Upper lobe of right lung (tissue), 1 donor: ENCODE data around the gene OR8G5. TPM values are rescaled to one million over a fixed set of nuclear protein-coding genes. Genes with fewer than 3 reads are reported as not detected.

ENCODE experiments used
- ATAC-seq: fragments of 200-7000 bp; cut with Tn5 transposase; one replicate; pipeline ENCODE4 v1.9.1; 2020; ENCODE audit warnings: mild to moderate bottlenecking, moderate library complexity
- DNase-seq: peaks from one replicate; pipeline ENCODE4 v3.0.0-alpha.2; 2020
- H3K27ac ChIP-seq: fragments of 200-600 bp; one replicate; pipeline ENCODE4 v1.8.0; 2022
- H3K27me3 ChIP-seq: fragments of 200-600 bp; one replicate; pipeline ENCODE4 v1.8.0; 2022; ENCODE audit warnings: mild to moderate bottlenecking
- H3K36me3 ChIP-seq: fragments of 200-600 bp; one replicate; pipeline ENCODE4 v1.8.0; 2022
- H3K4me1 ChIP-seq: fragments of 200-600 bp; one replicate; pipeline ENCODE4 v1.8.0; 2022
- H3K4me3 ChIP-seq: fragments of 200-600 bp; one replicate; pipeline ENCODE4 v1.8.0; 2022; ENCODE audit warnings: mild to moderate bottlenecking
- H3K9me3 ChIP-seq: fragments of 200-600 bp; one replicate; pipeline ENCODE4 v1.8.0; 2022
- CTCF ChIP-seq: fragments of 200-600 bp; IDR thresholded peaks from one replicate; pipeline ENCODE4 v1.8.0; 2022; ENCODE audit warnings: antibody characterized with exemption
- intact Hi-C: fragments of 100-400 bp; cut with DNase I; formaldehyde crosslinking; loops from one replicate; pipeline ENCODE4 v1.11.0; 2022
- total RNA-seq: library from RNA; stranded (reverse); fragmentation: NEBNext Ultra II Directional; extraction: Animal tissue kit (Norgen Biotek cat#: 25700); gene quantifications from one replicate; pipeline ENCODE4 v1.2.1, GENCODE V29; 2021
- donor health status: DM: no; HTN: yes; CAD: no; lungs with severe emphysema.

The OR8G5 gene
- total RNA-seq, 1 donor from 2014 or later = 0.58 TPM

- no peaks in the 10 kb centered on the region for H3K9me3 ChIP-seq
- no peaks in the 10 kb centered on the region for H3K4me1 ChIP-seq
- no peak overlapping the region for H3K27ac ChIP-seq
- no peaks in the 10 kb centered on the region for H3K27me3 ChIP-seq
- no peaks in the 10 kb centered on the region for H3K36me3 ChIP-seq
- peak; percentile 41 for ATAC-seq
- H3K4me3 ChIP-seq = no peak overlapping the region
- no peak for TF ChIP-seq CTCF
- DNase-seq = no peak
- intact Hi-C loops = no loop called here
Measured at GRCh38 chr11:124277207-124277606, 21.0 kb downstream of the OR8G5 start.

GRCh38 chr11:124277804-124278203, 21.6 kb downstream of the OR8G5 start:
- Histone ChIP-seq H3K4me1 (no peaks in the 10 kb centered on the region), H3K36me3 (no peaks in the 10 kb centered on the region), H3K9me3 (no peaks in the 10 kb centered on the region), H3K27me3 (no peaks in the 10 kb centered on the region), H3K27ac (no peak overlapping the region), H3K4me3 (no peak overlapping the region)
- ATAC-seq (peak; percentile 58), DNase-seq (no peak)
- intact Hi-C loops = no loop called here
- no peak for TF ChIP-seq CTCF

GRCh38 chr11:124278261-124278660, 22.1 kb downstream of the OR8G5 start:
- no peaks in the 10 kb centered on the region for H3K36me3 ChIP-seq
- intact Hi-C loops = no loop called here
- H3K4me3 ChIP-seq = no peak overlapping the region
- DNase-seq (no peak), ATAC-seq (no peak)
- no peaks in the 10 kb centered on the region for H3K27me3 ChIP-seq
- H3K4me1 ChIP-seq = no peaks in the 10 kb centered on the region
- H3K27ac ChIP-seq = no peak overlapping the region
- TF ChIP-seq CTCF = no peak
- no peaks in the 10 kb centered on the region for H3K9me3 ChIP-seq

GRCh38 chr11:124285610-124286344, 29.6 kb downstream of the OR8G5 start:
- Histone ChIP-seq H3K27ac (no peak overlapping the region), H3K27me3 (no peaks in the 10 kb centered on the region), H3K9me3 (peaks cover 4% of the 10 kb centered on the region), H3K4me1 (no peaks in the 10 kb centered on the region), H3K4me3 (no peak overlapping the region), H3K36me3 (no peaks in the 10 kb centered on the region)
- DNase-seq (no peak), ATAC-seq (no peak)
- no peak for TF ChIP-seq CTCF
- intact Hi-C loops = no loop called here

DNA sequence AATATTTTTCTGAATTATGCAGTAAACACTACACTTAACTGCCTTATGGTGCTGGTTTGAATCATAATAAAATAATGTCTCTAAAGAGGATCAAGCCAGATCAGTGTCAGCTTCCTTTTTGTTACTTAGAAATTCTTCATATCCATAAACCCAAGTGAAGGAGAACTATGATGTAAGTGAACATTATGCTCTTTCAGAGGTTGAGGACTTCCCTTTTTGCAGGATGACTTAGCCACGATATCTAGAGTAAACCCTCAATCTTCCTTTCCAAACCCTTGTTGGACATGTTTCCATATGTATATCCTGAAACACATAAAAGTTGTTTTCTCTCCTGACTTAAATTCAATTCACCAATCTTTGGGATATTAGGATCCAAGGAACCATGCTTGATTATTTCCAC, 38.5 kb downstream of the OR8G5 start:
- ATAC-seq (peak; percentile 59), DNase-seq (no peak)
- intact Hi-C loops = no loop called here
- H3K4me1 ChIP-seq = no peaks in the 10 kb centered on the region
- TF ChIP-seq CTCF = no peak
- peaks cover 4% of the 10 kb centered on the region for H3K9me3 ChIP-seq
- no peaks in the 10 kb centered on the region for H3K27me3 ChIP-seq
- no peak overlapping the region for H3K27ac ChIP-seq
- no peaks in the 10 kb centered on the region for H3K36me3 ChIP-seq
- no peak overlapping the region for H3K4me3 ChIP-seq

- no peaks in the 10 kb centered on the region for H3K4me1 ChIP-seq
- no peak overlapping the region for H3K27ac ChIP-seq
- TF ChIP-seq CTCF = no peak
- intact Hi-C loops = no loop called here
- H3K4me3 ChIP-seq = no peak overlapping the region
- no peak for DNase-seq
- H3K27me3 ChIP-seq = no peaks in the 10 kb centered on the region
- no peak for ATAC-seq
- no peaks in the 10 kb centered on the region for H3K36me3 ChIP-seq
- no peaks in the 10 kb centered on the region for H3K9me3 ChIP-seq
Measured at GRCh38 chr11:124296016-124296415, 39.8 kb downstream of the OR8G5 start.
